HepG2 (cell line): ENCODE data around the gene ADD2. TPM values are rescaled to one million over a fixed set of nuclear protein-coding genes. Genes with fewer than 3 reads are reported as not detected.

Source experiments
- ADNP ChIP-seq: sonication (generic); formaldehyde crosslinking; IDR thresholded peaks from 2 replicates; pipeline ENCODE4 v1.4.0; 2020; ENCODE audit warnings: missing genetic modification reagents
- ATF3 ChIP-seq: sonication (generic); formaldehyde crosslinking; IDR thresholded peaks from 2 replicates; pipeline ENCODE4 v1.4.0; 2020; ENCODE audit warnings: missing genetic modification reagents
- CBX5 ChIP-seq: sonication (generic); formaldehyde crosslinking; IDR thresholded peaks from 2 replicates; pipeline ENCODE4 v1.4.0; 2020; ENCODE audit warnings: missing genetic modification reagents, borderline replicate concordance
- CTCF ChIP-seq: sonication (generic); formaldehyde crosslinking; IDR thresholded peaks from 2 replicates; pipeline ENCODE4 v1.5.0; 2020; ENCODE audit warnings: mild to moderate bottlenecking, missing genetic modification reagents, moderate library complexity
- FOSL2 ChIP-seq: sonication (generic); formaldehyde crosslinking; IDR thresholded peaks from 2 replicates; pipeline ENCODE4 v1.4.0; 2020; ENCODE audit warnings: missing genetic modification reagents
- JUND ChIP-seq: sonication (generic); formaldehyde crosslinking; IDR thresholded peaks from 2 replicates; pipeline ENCODE4 v1.8.0; 2022; ENCODE audit warnings: mild to moderate bottlenecking, missing genetic modification reagents
- NFE2 ChIP-seq: sonication (generic); formaldehyde crosslinking; IDR thresholded peaks from 2 replicates; pipeline ENCODE4 v1.4.0; 2020; ENCODE audit warnings: missing genetic modification reagents
- NFE2L1 ChIP-seq: sonication (generic); formaldehyde crosslinking; IDR thresholded peaks from 2 replicates; pipeline ENCODE4 v1.4.0; 2020; ENCODE audit warnings: missing genetic modification reagents, mild to moderate bottlenecking, borderline replicate concordance
- NFE2L2 ChIP-seq: fragments of 150-350 bp; IDR thresholded peaks from 2 replicates; pipeline ENCODE4 v1.6.1; 2014; ENCODE audit warnings: low read length
- ZC3H13 ChIP-seq: sonication (generic); formaldehyde crosslinking; IDR thresholded peaks from 2 replicates; pipeline ENCODE4 v1.8.1; 2023; ENCODE audit warnings: mild to moderate bottlenecking, missing genetic modification reagents, moderate library complexity
- ZFP41 ChIP-seq: sonication (generic); formaldehyde crosslinking; IDR thresholded peaks from 2 replicates; pipeline ENCODE4 v1.4.0; 2020; ENCODE audit warnings: mild to moderate bottlenecking, missing genetic modification reagents, borderline replicate concordance
- ZNF136 ChIP-seq: sonication (generic); formaldehyde crosslinking; IDR thresholded peaks from 2 replicates; pipeline ENCODE4 v1.8.1; 2022; ENCODE audit warnings: low read depth, mild to moderate bottlenecking, moderate library complexity, missing genetic modification reagents
- ZSCAN9 ChIP-seq: IDR thresholded peaks from 2 replicates; pipeline ENCODE4 v1.6.1; 2016; ENCODE audit warnings: borderline replicate concordance
- polyA plus RNA-seq, 8 experiments: library from polyadenylated mRNA; depleted of rRNA in 3 of 8; stranded (reverse) in 7 of 8; unstranded in 1 of 8; fragments of >200 nt; fragmentation: Illumina TruSeq in 4 of 8; extraction: Trizol in 4 of 8; gene quantifications; 2 replicates each; pipeline versions ENCODE4 v1.2.1 to v1.2.3, GENCODE V29; 2011 to 2016; ENCODE audit warnings: low read depth in 4 of 8, missing spikeins in 1 of 8, mixed read lengths in 1 of 8; ENCODE audit not compliant: insufficient read depth in 1 of 8
- total RNA-seq, 5 experiments: library from RNA; depleted of rRNA; stranded (reverse); fragments of >200 nt; fragmentation: Illumina TruSeq; extraction: Trizol; gene quantifications; 2 replicates each; pipeline ENCODE4 v1.2.3, GENCODE V29; 2016; ENCODE audit warnings: low read depth in 1 of 5

The ADD2 gene
- total and polyA plus RNA-seq, 2 of the 13 experiments (the other 11 are each of a cell fraction or from before 2014, with no cell fraction given): 0.05 to 0.13 TPM

DNA sequence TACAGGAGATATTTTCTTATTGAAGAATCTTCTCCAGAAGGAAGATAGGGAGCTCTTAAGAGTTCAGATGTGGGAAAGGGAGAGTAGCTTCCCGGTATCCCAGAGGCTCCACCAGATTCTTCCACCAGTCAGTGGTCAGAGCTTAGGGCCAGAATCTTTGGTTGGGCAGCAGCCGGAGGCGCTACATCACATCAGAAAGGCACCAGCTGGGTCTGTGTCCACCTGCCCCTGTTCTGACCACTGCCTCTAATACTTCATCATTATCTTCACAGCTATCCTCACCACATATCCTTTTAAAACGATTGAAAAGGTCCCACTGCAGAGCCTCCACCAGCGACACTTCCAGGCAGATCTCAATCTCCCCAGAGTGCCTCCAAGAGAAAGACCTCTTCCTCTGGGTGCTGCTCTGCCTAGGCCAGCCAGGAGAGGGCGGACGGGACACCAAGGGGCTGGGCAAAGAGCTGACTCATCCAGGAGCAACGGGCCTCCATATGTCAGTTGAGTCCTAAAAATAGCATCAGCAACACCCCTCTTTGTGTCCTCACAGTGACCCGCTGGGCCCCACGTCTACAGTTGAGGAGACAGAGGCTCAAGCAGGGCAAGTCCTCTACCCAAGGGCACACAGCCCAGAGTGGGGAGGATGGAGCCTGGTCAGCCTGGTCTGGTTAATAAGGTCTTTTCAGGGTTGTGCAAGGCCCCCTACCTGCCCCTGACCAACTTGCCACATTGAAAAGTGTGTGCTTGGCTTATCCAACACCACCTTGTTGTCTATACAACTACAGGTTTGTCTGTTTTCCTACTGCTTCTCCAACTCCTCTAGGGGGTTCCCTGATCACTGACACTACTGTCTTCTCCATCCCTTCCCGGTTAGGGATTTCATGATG lies 81.2 kb downstream of the ADD2 start (continued):
- TF ChIP-seq NFE2L1 (CRISPR knock-in tag) (peak; percentile 91; the same call in 1 of the 2 replicates), ZFP41 (0 out of 2 replicates have a peak, but pooled peaks have one; percentile 25), ADNP (CRISPR knock-in tag) (no peak), ATF3 (CRISPR knock-in tag) (0 out of 2 replicates have a peak, but pooled peaks have one; percentile 32), CBX5 (CRISPR knock-in tag) (0 out of 2 replicates have a peak, but pooled peaks have one; percentile 40), ZSCAN9 (CRISPR knock-in tag) (no peak), ZNF136 (CRISPR knock-in tag) (no peak), ZC3H13 (0 out of 2 replicates have a peak, but pooled peaks have one; percentile 28), NFE2 (peak; percentile 95), CTCF (peak; percentile 70), JUND (0 out of 2 replicates have a peak, but pooled peaks have one; percentile 57), NFE2L2 (peak; percentile 82; the same call in 1 of the 2 replicates), FOSL2 (CRISPR knock-in tag) (peak; percentile 92)
